ENCODE measurements around the gene ELOVL5. TPM values are rescaled to one million over a fixed set of nuclear protein-coding genes. Genes with fewer than 3 reads are reported as not detected.

ELOVL5 gene, protein sequence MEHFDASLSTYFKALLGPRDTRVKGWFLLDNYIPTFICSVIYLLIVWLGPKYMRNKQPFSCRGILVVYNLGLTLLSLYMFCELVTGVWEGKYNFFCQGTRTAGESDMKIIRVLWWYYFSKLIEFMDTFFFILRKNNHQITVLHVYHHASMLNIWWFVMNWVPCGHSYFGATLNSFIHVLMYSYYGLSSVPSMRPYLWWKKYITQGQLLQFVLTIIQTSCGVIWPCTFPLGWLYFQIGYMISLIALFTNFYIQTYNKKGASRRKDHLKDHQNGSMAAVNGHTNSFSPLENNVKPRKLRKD
- polyA plus RNA-seq (2012; rRNA removed): 31.9 and 46.4 TPM in 2 replicates
- 35.2 and 38.0 TPM in 2 replicates for polyA plus RNA-seq (2012; cell fraction: cytosol; rRNA removed)
- polyA plus RNA-seq (2012; cell fraction: nucleus; rRNA removed): 21.5 and 37.4 TPM in 2 replicates

DNA sequence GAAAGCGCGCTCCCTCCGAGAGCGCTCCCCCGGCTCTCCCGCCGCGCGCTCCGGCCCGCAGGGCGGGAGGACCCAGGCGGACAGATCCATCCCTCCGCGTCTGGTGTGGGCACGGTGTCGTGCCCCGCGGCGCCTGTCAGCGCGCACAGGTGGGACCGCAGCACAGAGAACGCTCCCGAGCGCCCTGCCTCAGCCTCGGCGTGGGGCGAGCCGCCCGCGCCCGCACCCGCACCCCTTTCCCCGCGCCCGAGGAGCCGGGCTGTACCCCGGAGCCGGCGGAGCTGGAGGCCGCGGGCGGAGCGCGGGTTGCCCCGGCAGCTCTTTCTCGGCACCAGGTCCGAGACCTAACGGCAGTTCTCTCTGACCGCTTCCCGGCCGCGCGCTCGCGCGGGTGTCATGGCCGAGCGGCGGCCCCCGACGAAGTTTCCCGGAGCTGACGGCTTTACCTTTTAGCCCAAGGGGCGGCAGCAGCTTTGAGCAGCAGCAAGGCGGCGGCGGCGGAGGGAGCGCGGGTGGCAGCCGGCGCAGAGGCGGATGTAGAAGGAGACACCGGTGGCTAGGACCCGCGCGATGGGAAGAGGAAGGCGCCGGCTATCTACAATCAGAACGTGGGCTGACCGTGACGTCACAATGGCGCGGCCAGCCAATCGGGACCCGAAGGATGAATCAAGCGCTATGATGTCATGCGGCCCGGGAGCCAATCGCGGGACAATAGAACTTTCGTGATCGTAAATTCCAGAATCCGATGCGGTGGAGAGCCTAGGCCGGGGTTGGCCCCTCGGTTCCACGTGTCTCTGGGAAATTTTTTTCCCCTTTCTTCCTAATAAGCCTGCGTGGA lies at the start of gene ELOVL5:
TSS of gene ELOVL5 (minus strand) at position 580 of the 838 bp plus-strand sequence. CDS start 53,251 bp downstream, outside the sequence.
- POLR2A ChIA-PET: interaction anchor here (1.4 to 1.9 kb wide), 2 partner anchors 11 to 69 kb away, joined by 4 to 7 read pairs; no protein-coding TSS in a partner anchor
- H3F3A ChIP-seq (replicated peaks; ENCODE audit: insufficient read depth): no peaks in the 10 kb centered on the region
- peaks cover 0 to 3% of the 10 kb centered on the region in 2 experiments for H3K36me3 ChIP-seq (replicated peaks in 1 of 2; ENCODE audit: control insufficient read depth in 1 of 2, insufficient read depth in 2 of 2, low read length in 1 of 2)
- H3K79me2 ChIP-seq (ENCODE audit: insufficient read depth): peaks cover 47% of the 10 kb centered on the region
- under 1% methylated on average over 15 of the region's 101 CpGs for WGBS (ENCODE audit: low lambda C conversion rate)
- no peaks in the 10 kb centered on the region for H3K9me3 ChIP-seq
- peak within 1 kb of the TSS; percentile 70 to 91 for H3K4me3 ChIP-seq (ENCODE audit: low read depth in 2 of 2, low read length in 1 of 2)
- H3K27ac ChIP-seq (ENCODE audit: low read depth in 2 of 2, low read length in 1 of 2): peak within 1 kb of the TSS; percentile 92 to 93
- peak; percentile 92 for DNase-seq
- H4K20me1 ChIP-seq (ENCODE audit: insufficient read depth): peaks cover 30% of the 10 kb centered on the region
- H3K4me2 ChIP-seq: peak within 1 kb of the TSS; percentile 70
- no peaks in the 10 kb centered on the region for H3K9me2 ChIP-seq
- CTCF ChIA-PET: interaction anchor here (1.1 to 2.0 kb wide), 5 partner anchors 49 to 176 kb away, joined by 3 to 6 read pairs (median 3); no protein-coding TSS in a partner anchor
- H3K4me1 ChIP-seq (ENCODE audit: control insufficient read depth in 1 of 2, insufficient read depth in 2 of 2, low read depth in 1 of 2, low read length in 1 of 2): peaks cover 0 to 15% of the 10 kb centered on the region in 2 experiments; a peak in 2 of 4 replicates
- H3K9ac ChIP-seq: peak within 1 kb of the TSS; percentile 86
- H3K27me3 ChIP-seq (ENCODE audit: insufficient read depth): no peaks in the 10 kb centered on the region
- H2AFZ ChIP-seq (ENCODE audit: low read depth): peak within 1 kb of the TSS; percentile 85
- TF ChIP-seq YY1 (IDR thresholded peaks at IDR 0.05; ENCODE audit: low read depth) (peak; percentile 62), FOXM1 (IDR thresholded peaks at IDR 0.05; ENCODE audit: low read depth) (no peak), SMC3 (IDR thresholded peaks at IDR 0.05; ENCODE audit: low read depth, low read length) (no peak), GATA2 (CRISPR knock-in tag; IDR thresholded peaks at IDR 0.05) (peak; percentile 90), GABPA (IDR thresholded peaks at IDR 0.05; ENCODE audit: low read depth) (no peak), RXRA (IDR thresholded peaks at IDR 0.05; ENCODE audit: borderline replicate concordance, low read depth) (no peak), RAD21 (IDR thresholded peaks at IDR 0.05; ENCODE audit: low read length) (no peak), CHD2 (IDR thresholded peaks at IDR 0.05; ENCODE audit: low read length, partially characterized antibody) (peak; percentile 14), ELF1 (IDR thresholded peaks at IDR 0.05) (peak; percentile 68), MXI1 (IDR thresholded peaks at IDR 0.05; ENCODE audit: low read depth, low read length) (peak; percentile 92; the same call in 1 of the 2 replicates), POLR2AphosphoS5 (IDR thresholded peaks at IDR 0.05; ENCODE audit: low read depth, low read length) (no peak), FOSL2 (IDR thresholded peaks at IDR 0.05; ENCODE audit: borderline replicate concordance, low read depth) (no peak; the same call in 1 of the 2 replicates), MEF2A (IDR thresholded peaks at IDR 0.05; ENCODE audit: borderline replicate concordance, low read depth) (no peak), NRF1 (IDR thresholded peaks at IDR 0.05; ENCODE audit: low read depth, low read length) (no peak), FOXJ3 (CRISPR knock-in tag; IDR thresholded peaks at IDR 0.05) (no peak), RCOR1 (IDR thresholded peaks at IDR 0.05; ENCODE audit: low read length) (peak; percentile 53; the same call in 1 of the 2 replicates), EP300 (IDR thresholded peaks at IDR 0.05; ENCODE audit: borderline replicate concordance in 1 of 2, low read depth in 1 of 2, low read length in 1 of 2) (no peak), RFX5 (IDR thresholded peaks at IDR 0.05; ENCODE audit: low read length) (peak; percentile 83)
- TF ChIP-seq, protein P1, sequence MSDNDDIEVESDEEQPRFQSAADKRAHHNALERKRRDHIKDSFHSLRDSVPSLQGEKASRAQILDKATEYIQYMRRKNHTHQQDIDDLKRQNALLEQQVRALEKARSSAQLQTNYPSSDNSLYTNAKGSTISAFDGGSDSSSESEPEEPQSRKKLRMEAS (IDR thresholded peaks at IDR 0.05; ENCODE audit: low read depth): peak; percentile 91; the same call in 1 of the 2 replicates
- TF ChIP-seq, protein P2, sequence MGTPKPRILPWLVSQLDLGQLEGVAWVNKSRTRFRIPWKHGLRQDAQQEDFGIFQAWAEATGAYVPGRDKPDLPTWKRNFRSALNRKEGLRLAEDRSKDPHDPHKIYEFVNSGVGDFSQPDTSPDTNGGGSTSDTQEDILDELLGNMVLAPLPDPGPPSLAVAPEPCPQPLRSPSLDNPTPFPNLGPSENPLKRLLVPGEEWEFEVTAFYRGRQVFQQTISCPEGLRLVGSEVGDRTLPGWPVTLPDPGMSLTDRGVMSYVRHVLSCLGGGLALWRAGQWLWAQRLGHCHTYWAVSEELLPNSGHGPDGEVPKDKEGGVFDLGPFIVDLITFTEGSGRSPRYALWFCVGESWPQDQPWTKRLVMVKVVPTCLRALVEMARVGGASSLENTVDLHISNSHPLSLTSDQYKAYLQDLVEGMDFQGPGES (IDR thresholded peaks at IDR 0.05; ENCODE audit: low read depth, low read length): peak; percentile 60
- TF ChIP-seq, protein P3, sequence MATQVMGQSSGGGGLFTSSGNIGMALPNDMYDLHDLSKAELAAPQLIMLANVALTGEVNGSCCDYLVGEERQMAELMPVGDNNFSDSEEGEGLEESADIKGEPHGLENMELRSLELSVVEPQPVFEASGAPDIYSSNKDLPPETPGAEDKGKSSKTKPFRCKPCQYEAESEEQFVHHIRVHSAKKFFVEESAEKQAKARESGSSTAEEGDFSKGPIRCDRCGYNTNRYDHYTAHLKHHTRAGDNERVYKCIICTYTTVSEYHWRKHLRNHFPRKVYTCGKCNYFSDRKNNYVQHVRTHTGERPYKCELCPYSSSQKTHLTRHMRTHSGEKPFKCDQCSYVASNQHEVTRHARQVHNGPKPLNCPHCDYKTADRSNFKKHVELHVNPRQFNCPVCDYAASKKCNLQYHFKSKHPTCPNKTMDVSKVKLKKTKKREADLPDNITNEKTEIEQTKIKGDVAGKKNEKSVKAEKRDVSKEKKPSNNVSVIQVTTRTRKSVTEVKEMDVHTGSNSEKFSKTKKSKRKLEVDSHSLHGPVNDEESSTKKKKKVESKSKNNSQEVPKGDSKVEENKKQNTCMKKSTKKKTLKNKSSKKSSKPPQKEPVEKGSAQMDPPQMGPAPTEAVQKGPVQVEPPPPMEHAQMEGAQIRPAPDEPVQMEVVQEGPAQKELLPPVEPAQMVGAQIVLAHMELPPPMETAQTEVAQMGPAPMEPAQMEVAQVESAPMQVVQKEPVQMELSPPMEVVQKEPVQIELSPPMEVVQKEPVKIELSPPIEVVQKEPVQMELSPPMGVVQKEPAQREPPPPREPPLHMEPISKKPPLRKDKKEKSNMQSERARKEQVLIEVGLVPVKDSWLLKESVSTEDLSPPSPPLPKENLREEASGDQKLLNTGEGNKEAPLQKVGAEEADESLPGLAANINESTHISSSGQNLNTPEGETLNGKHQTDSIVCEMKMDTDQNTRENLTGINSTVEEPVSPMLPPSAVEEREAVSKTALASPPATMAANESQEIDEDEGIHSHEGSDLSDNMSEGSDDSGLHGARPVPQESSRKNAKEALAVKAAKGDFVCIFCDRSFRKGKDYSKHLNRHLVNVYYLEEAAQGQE (IDR thresholded peaks at IDR 0.05; ENCODE audit: low read depth, low read length): no peak
- TF ChIP-seq, protein P4, sequence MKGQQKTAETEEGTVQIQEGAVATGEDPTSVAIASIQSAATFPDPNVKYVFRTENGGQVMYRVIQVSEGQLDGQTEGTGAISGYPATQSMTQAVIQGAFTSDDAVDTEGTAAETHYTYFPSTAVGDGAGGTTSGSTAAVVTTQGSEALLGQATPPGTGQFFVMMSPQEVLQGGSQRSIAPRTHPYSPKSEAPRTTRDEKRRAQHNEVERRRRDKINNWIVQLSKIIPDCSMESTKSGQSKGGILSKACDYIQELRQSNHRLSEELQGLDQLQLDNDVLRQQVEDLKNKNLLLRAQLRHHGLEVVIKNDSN (IDR thresholded peaks at IDR 0.05; ENCODE audit: borderline replicate concordance, low read depth): peak; percentile 61
- TF ChIP-seq, protein P5, sequence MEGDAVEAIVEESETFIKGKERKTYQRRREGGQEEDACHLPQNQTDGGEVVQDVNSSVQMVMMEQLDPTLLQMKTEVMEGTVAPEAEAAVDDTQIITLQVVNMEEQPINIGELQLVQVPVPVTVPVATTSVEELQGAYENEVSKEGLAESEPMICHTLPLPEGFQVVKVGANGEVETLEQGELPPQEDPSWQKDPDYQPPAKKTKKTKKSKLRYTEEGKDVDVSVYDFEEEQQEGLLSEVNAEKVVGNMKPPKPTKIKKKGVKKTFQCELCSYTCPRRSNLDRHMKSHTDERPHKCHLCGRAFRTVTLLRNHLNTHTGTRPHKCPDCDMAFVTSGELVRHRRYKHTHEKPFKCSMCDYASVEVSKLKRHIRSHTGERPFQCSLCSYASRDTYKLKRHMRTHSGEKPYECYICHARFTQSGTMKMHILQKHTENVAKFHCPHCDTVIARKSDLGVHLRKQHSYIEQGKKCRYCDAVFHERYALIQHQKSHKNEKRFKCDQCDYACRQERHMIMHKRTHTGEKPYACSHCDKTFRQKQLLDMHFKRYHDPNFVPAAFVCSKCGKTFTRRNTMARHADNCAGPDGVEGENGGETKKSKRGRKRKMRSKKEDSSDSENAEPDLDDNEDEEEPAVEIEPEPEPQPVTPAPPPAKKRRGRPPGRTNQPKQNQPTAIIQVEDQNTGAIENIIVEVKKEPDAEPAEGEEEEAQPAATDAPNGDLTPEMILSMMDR (IDR thresholded peaks at IDR 0.05): no peak

Data from SK-N-SH (cell line).